Caki2 (cell line): ENCODE results near the gene PUS10. TPM values are rescaled to one million over a fixed set of nuclear protein-coding genes. Genes with fewer than 3 reads are reported as not detected.

Experiments
- DNase-seq: peaks from one replicate; pipeline ENCODE4 v3.0.0-alpha.2; 2015; ENCODE audit warnings: low read depth
- in situ Hi-C: cut with HindIII; loops from 2 replicates; pipeline ENCODE4 v1.10.0; 2016; ENCODE audit warnings: low sequenced_read_pairs, low pct_unique_long_range_greater_than_20kb, mixed read lengths
- total RNA-seq: library from RNA; depleted of rRNA; stranded (reverse); fragments of >200 nt; shearing (Covaris generic); gene quantifications from 2 replicates; pipeline ENCODE4 v1.2.3, GENCODE V29; 2014; ENCODE audit warnings: low replicate concordance; rRNA removed

PUS10 gene
- total RNA-seq, 1 experiment from 2014 or later = 7.9 TPM

GRCh38 chr2:60899230-60899891 lies 118.7 kb downstream of the PUS10 start:
- no peak for DNase-seq
- in situ Hi-C loops = no loop called here

DNA sequence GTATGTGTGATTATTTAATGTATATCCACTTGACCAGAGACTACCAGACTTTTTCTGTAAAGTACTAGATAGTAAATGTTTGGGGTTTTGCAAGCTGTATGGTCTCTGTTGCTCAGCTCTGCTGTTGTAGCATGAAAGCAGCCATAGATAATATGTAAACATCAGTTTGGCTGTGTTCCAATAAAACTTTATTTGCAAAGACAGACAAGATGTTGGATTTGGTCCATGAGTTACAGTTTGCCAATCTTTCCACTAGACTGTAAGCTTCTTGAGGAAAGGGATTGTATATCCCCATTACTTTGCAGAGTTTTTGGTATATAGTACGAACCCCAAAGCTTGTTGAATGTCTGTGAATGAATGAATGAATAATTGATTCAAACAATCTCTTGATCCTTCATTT lies 119.5 kb downstream of the PUS10 start:
- no peak for DNase-seq
- in situ Hi-C loops = no loop called here

Other genes with a start within 250 kb of the PUS10 start
- 1.9 and 8.6 TPM in 2 replicates for gene REL, start 136.7 kb downstream of the PUS10 start, total RNA-seq
- 37.8 and 67.0 TPM in 2 replicates for gene PEX13, start 535 bp downstream of the PUS10 start, total RNA-seq
- gene SANBR, start 47.6 kb upstream of the PUS10 start, total RNA-seq = 8.7 and 10.8 TPM in 2 replicates
- gene C2orf74, start 143.9 kb upstream of the PUS10 start, total RNA-seq = 24.1 and 41.2 TPM in 2 replicates